IPS DF 4.7 (cell line): ENCODE data around the gene DLG1.

Experiments used
- DNase-seq: peaks from one replicate; pipeline ENCODE4 v3.0.0-alpha.2; 2013; ENCODE audit warnings: low spot score; ENCODE audit errors: extremely low read depth

The DLG1 gene

GRCh38 chr3:197317250-197317963 is 19.0 kb upstream of the DLG1 start:
- DNase-seq = no peak

GRCh38 chr3:197312431-197312830 is 14.0 kb upstream of the DLG1 start:
- DNase-seq = no peak

- no peak for DNase-seq
These were observed 13.2 kb upstream of the DLG1 start for GRCh38 chr3:197311591-197311990.

- no peak for DNase-seq
These were observed 11.3 kb upstream of the DLG1 start for GRCh38 chr3:197309528-197310361.

- DNase-seq = no peak
These were observed 10.2 kb upstream of the DLG1 start for GRCh38 chr3:197308591-197308990.

GRCh38 chr3:197306374-197307086 is 8.1 kb upstream of the DLG1 start:
- DNase-seq = no peak

GRCh38 chr3:197305854-197306253 is 7.4 kb upstream of the DLG1 start:
- no peak for DNase-seq

- DNase-seq = no peak
These were observed 5.0 kb upstream of the DLG1 start for GRCh38 chr3:197303452-197303851.

- no peak for DNase-seq
These were observed 4.4 kb upstream of the DLG1 start for GRCh38 chr3:197302696-197303341.

- no peak for DNase-seq
These were observed 3.6 kb upstream of the DLG1 start for GRCh38 chr3:197302033-197302432.

- DNase-seq = no peak
These were observed 1.9 kb upstream of the DLG1 start for GRCh38 chr3:197300361-197300760.

GRCh38 chr3:197298945-197299854 is 788 bp upstream of the DLG1 start:
- no peak for DNase-seq

GRCh38 chr3:197297476-197298340 is 704 bp downstream of the DLG1 start:
- no peak for DNase-seq

- DNase-seq = no peak
These were observed 1.4 kb downstream of the DLG1 start for GRCh38 chr3:197297002-197297401.

GRCh38 chr3:197296545-197296944 is 1.9 kb downstream of the DLG1 start:
- DNase-seq = no peak

GRCh38 chr3:197295871-197296270 is 2.5 kb downstream of the DLG1 start:
- no peak for DNase-seq

- DNase-seq = no peak
These were observed 4.7 kb downstream of the DLG1 start for GRCh38 chr3:197293605-197294237.

GRCh38 chr3:197292648-197293047 is 5.8 kb downstream of the DLG1 start:
- DNase-seq = no peak

GRCh38 chr3:197292083-197292646 is 6.2 kb downstream of the DLG1 start:
- DNase-seq = no peak
